ENCODE data around the gene SV2B. TPM values are rescaled to one million over a fixed set of nuclear protein-coding genes. Genes with fewer than 3 reads are reported as not detected.

Gene SV2B
- total RNA-seq, 2 experiments from 2014 or later: not detected

GRCh38 chr15:91223863-91224262 is 123.8 kb downstream of the SV2B start:
- CTCF ChIA-PET: interaction anchor here (1.0 kb wide), 1 partner anchor 168 kb away, joined by 3 read pairs; no protein-coding TSS in a partner anchor
- Mint-ChIP-seq H3K27me3 (peaks cover 21% of the 10 kb centered on the region), H3K36me3 (no peaks in the 10 kb centered on the region), H3K4me1 (no peaks in the 10 kb centered on the region), H3K27ac (no peak overlapping the region), H3K9me3 (ENCODE audit: low read depth) (no peaks in the 10 kb centered on the region), H3K4me3 (no peak overlapping the region)
- DNase-seq (no peak), ATAC-seq (no peak)

- no peak overlapping the region for H3K4me3 Mint-ChIP-seq
- H3K36me3 Mint-ChIP-seq: no peaks in the 10 kb centered on the region
- no peak overlapping the region for H3K27ac Mint-ChIP-seq
- H3K27me3 Mint-ChIP-seq: peaks cover 23% of the 10 kb centered on the region
- no peaks in the 10 kb centered on the region for H3K4me1 Mint-ChIP-seq
- no peaks in the 10 kb centered on the region for H3K9me3 Mint-ChIP-seq (ENCODE audit: low read depth)
- DNase-seq (no peak), ATAC-seq (no peak)
- CTCF ChIA-PET: interaction anchor here (1.0 to 1.4 kb wide), 3 partner anchors 47 to 169 kb away, joined by 3 to 6 read pairs (median 4); partner anchors contain the start of gene SV2B
Measured at GRCh38 chr15:91224755-91225380, 124.8 kb downstream of the SV2B start.

- Mint-ChIP-seq H3K27me3 (peaks cover 25% of the 10 kb centered on the region), H3K9me3 (ENCODE audit: low read depth) (no peaks in the 10 kb centered on the region), H3K27ac (no peak overlapping the region), H3K4me3 (no peak overlapping the region), H3K36me3 (no peaks in the 10 kb centered on the region), H3K4me1 (no peaks in the 10 kb centered on the region)
- CTCF ChIA-PET: interaction anchor here (1.1 to 1.4 kb wide), 3 partner anchors 46 to 170 kb away, joined by 4 to 6 read pairs (median 4); partner anchors contain the start of gene SV2B
- ATAC-seq (no peak), DNase-seq (no peak)
Measured at GRCh38 chr15:91225741-91226140, 125.7 kb downstream of the SV2B start.

GRCh38 chr15:91227117-91227516 is 127.1 kb downstream of the SV2B start:
- CTCF ChIA-PET: interaction anchor here (1.0 kb wide), 1 partner anchor 8 kb away, joined by 4 read pairs; no protein-coding TSS in a partner anchor
- ATAC-seq (no peak), DNase-seq (no peak)
- Mint-ChIP-seq H3K27me3 (peaks cover 25% of the 10 kb centered on the region), H3K27ac (no peak overlapping the region), H3K9me3 (ENCODE audit: low read depth) (no peaks in the 10 kb centered on the region), H3K36me3 (no peaks in the 10 kb centered on the region), H3K4me1 (no peaks in the 10 kb centered on the region), H3K4me3 (no peak overlapping the region)

DNA sequence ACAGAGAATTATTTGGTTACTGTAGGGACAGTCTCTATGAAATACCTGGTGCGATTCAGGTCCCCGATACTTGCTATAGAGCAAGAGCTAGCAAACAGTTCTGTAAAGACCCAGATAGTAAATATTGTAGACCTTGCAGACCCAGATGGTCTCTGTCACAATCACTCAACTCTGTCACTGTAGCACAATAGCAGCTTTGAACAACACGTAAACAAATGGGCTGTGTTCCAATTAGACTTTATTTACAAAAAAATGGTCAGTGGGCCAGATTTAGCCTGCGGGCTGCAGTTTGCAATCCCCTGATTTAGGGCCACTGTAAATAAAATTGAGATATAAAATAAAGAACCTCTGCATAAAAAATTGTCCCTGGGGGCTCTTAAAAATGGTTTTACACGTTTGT is 127.7 kb downstream of the SV2B start:
- no peak for DNase-seq
- Mint-ChIP-seq H3K27ac (no peak overlapping the region), H3K27me3 (peaks cover 27% of the 10 kb centered on the region), H3K9me3 (ENCODE audit: low read depth) (no peaks in the 10 kb centered on the region), H3K4me3 (no peak overlapping the region), H3K36me3 (no peaks in the 10 kb centered on the region), H3K4me1 (no peaks in the 10 kb centered on the region)
- CTCF ChIA-PET: no interaction called here
- no peak for ATAC-seq

GRCh38 chr15:91228383-91228782 is 128.3 kb downstream of the SV2B start:
- no peak for DNase-seq
- H3K9me3 Mint-ChIP-seq (ENCODE audit: low read depth): no peaks in the 10 kb centered on the region
- H3K36me3 Mint-ChIP-seq: no peaks in the 10 kb centered on the region
- no peak overlapping the region for H3K27ac Mint-ChIP-seq
- CTCF ChIA-PET: no interaction called here
- no peak overlapping the region for H3K4me3 Mint-ChIP-seq
- peaks cover 24% of the 10 kb centered on the region for H3K27me3 Mint-ChIP-seq
- H3K4me1 Mint-ChIP-seq: no peaks in the 10 kb centered on the region
- no peak for ATAC-seq

DNA sequence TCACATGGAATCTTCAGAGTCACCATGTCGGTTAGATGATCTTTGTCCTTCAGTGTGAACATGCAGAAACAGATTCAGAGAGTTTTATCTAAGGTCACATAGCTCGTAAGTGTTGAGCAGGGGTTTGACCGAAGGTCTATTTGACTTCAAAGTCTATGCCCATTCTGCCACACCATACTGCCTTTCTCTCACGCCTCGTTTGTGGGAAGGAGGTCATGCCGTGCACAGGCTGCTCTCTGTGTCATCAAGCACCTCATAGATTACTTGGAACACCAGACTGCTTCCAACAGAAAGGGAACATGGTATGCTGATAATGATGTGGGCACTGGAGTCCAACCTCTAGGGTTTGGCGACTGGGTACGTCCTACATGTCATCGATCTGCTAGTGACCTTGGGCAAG is 128.8 kb downstream of the SV2B start:
- no peak for DNase-seq
- CTCF ChIA-PET: no interaction called here
- no peak overlapping the region for H3K27ac Mint-ChIP-seq
- H3K9me3 Mint-ChIP-seq (ENCODE audit: low read depth): no peaks in the 10 kb centered on the region
- no peaks in the 10 kb centered on the region for H3K36me3 Mint-ChIP-seq
- no peak overlapping the region for H3K4me3 Mint-ChIP-seq
- no peaks in the 10 kb centered on the region for H3K4me1 Mint-ChIP-seq
- H3K27me3 Mint-ChIP-seq: peaks cover 24% of the 10 kb centered on the region
- ATAC-seq: no peak

DNA sequence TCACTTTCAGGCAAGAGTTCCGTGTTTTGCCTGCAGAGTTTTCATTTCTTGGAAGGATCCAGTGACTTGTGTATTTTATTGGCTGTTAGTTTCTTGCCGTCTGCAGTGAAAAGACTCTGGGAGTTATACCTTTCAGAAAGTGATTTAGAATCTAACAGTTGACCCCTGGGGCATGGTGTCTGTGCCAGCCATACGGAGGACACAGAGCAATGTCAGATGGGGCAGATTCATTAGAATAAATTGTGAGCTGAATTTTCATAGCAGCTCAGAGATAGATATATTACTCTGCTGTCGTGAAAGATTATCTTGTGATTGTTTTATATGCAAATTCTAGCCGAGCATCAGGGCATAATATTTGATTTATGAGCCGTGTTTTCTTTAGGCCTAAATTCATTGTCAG is 131.6 kb downstream of the SV2B start:
- H3K27me3 Mint-ChIP-seq: peaks cover 38% of the 10 kb centered on the region

DNA sequence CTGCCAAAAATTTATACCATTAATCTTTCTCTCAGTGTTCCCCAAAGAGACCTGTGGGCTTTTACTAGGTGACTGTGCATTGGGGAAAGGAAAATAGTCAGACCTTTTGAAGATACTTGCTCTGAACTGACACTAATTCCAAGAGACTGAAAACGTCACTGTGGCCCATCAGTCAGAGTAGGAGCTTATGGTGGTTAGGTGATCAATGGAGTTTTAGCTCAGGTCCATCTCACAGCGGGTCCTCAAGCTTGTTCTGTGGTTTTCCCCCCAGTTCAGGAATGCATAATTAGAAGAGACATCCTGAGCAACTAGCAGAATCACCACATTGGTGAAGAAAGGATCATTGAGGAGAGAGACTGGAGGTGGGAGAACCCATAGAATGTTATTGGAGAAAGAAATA is 134.7 kb downstream of the SV2B start:
- no peaks in the 10 kb centered on the region for H3K36me3 Mint-ChIP-seq
- H3K4me1 Mint-ChIP-seq: no peaks in the 10 kb centered on the region
- no peak overlapping the region for H3K27ac Mint-ChIP-seq
- DNase-seq: no peak
- H3K4me3 Mint-ChIP-seq: no peak overlapping the region
- ATAC-seq: no peak
- no peaks in the 10 kb centered on the region for H3K9me3 Mint-ChIP-seq (ENCODE audit: low read depth)
- CTCF ChIA-PET: interaction anchor here (1.1 kb wide), 1 partner anchor 8 kb away, joined by 4 read pairs; no protein-coding TSS in a partner anchor
- peaks cover 34% of the 10 kb centered on the region for H3K27me3 Mint-ChIP-seq

More for the DNA sequence above, 131.6 kb downstream of the SV2B start:
- no peaks in the 10 kb centered on the region for H3K9me3 Mint-ChIP-seq (ENCODE audit: low read depth)
- no peak for ATAC-seq
- no peaks in the 10 kb centered on the region for H3K36me3 Mint-ChIP-seq
- H3K4me3 Mint-ChIP-seq: no peak overlapping the region
- no peaks in the 10 kb centered on the region for H3K4me1 Mint-ChIP-seq
- no peak overlapping the region for H3K27ac Mint-ChIP-seq
- CTCF ChIA-PET: no interaction called here
- DNase-seq: no peak

GRCh38 chr15:91235376-91235775 is 135.3 kb downstream of the SV2B start:
- H3K27ac Mint-ChIP-seq: no peak overlapping the region
- DNase-seq (no peak), ATAC-seq (no peak)
- CTCF ChIA-PET: interaction anchor here (1.1 to 1.6 kb wide), 2 partner anchors 9 to 15 kb away, joined by 3 to 4 read pairs; no protein-coding TSS in a partner anchor
- H3K27me3 Mint-ChIP-seq: peaks cover 37% of the 10 kb centered on the region
- H3K4me1 Mint-ChIP-seq: no peaks in the 10 kb centered on the region
- no peaks in the 10 kb centered on the region for H3K9me3 Mint-ChIP-seq (ENCODE audit: low read depth)
- H3K4me3 Mint-ChIP-seq: no peak overlapping the region
- H3K36me3 Mint-ChIP-seq: no peaks in the 10 kb centered on the region

DNA sequence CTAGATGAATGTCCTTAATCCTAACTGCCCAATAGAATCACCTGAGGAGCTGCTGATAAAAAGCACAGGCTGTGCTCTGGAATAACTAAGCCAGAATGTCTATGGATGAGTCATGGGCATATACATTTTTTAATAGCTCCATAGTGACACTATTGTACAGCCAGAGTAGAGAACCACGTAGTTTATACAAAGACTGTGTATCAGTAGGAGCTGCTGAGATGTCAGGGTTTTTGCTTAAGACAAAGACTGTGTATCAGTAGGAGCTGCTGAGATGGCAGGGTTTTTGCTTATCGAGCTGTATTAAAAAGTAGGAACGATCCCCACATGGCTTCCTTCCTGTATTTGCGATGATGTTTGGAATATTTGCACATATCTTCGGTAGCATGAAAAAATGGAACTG is 137.4 kb downstream of the SV2B start:
- H3K4me1 Mint-ChIP-seq: no peaks in the 10 kb centered on the region
- H3K4me3 Mint-ChIP-seq: no peak overlapping the region
- peaks cover 32% of the 10 kb centered on the region for H3K27me3 Mint-ChIP-seq
- H3K27ac Mint-ChIP-seq: no peak overlapping the region
- ATAC-seq (no peak), DNase-seq (no peak)
- no peaks in the 10 kb centered on the region for H3K36me3 Mint-ChIP-seq
- CTCF ChIA-PET: interaction anchor here (2.2 kb wide), 1 partner anchor 10 kb away, joined by 7 read pairs; no protein-coding TSS in a partner anchor
- no peaks in the 10 kb centered on the region for H3K9me3 Mint-ChIP-seq (ENCODE audit: low read depth)

GRCh38 chr15:91238644-91239425 is 138.8 kb downstream of the SV2B start:
- Mint-ChIP-seq H3K4me3 (no peak overlapping the region), H3K36me3 (no peaks in the 10 kb centered on the region), H3K27ac (no peak overlapping the region), H3K4me1 (no peaks in the 10 kb centered on the region), H3K9me3 (ENCODE audit: low read depth) (no peaks in the 10 kb centered on the region), H3K27me3 (peaks cover 36% of the 10 kb centered on the region)
- DNase-seq (no peak), ATAC-seq (no peak)
- CTCF ChIA-PET: interaction anchor here (1.2 kb wide), 1 partner anchor 19 kb away, joined by 4 read pairs; no protein-coding TSS in a partner anchor

GRCh38 chr15:91243826-91244225 is 143.8 kb downstream of the SV2B start:
- CTCF ChIA-PET: no interaction called here
- Mint-ChIP-seq H3K27me3 (peaks cover 19% of the 10 kb centered on the region), H3K9me3 (ENCODE audit: low read depth) (no peaks in the 10 kb centered on the region), H3K27ac (no peak overlapping the region), H3K4me1 (no peaks in the 10 kb centered on the region), H3K4me3 (no peak overlapping the region), H3K36me3 (no peaks in the 10 kb centered on the region)
- ATAC-seq: no peak
- no peak for DNase-seq

GRCh38 chr15:91244919-91245318 is 144.9 kb downstream of the SV2B start:
- CTCF ChIA-PET: interaction anchor here (0.6 to 0.7 kb wide), 2 partner anchors 9 to 640 kb away, joined by 3 read pairs; no protein-coding TSS in a partner anchor
- peaks cover 24% of the 10 kb centered on the region for H3K27me3 Mint-ChIP-seq
- DNase-seq (no peak), ATAC-seq (no peak)
- H3K36me3 Mint-ChIP-seq: no peaks in the 10 kb centered on the region
- H3K4me1 Mint-ChIP-seq: no peaks in the 10 kb centered on the region
- no peak overlapping the region for H3K4me3 Mint-ChIP-seq
- H3K27ac Mint-ChIP-seq: no peak overlapping the region
- no peaks in the 10 kb centered on the region for H3K9me3 Mint-ChIP-seq (ENCODE audit: low read depth)
